K562 (cell line): ENCODE data around the gene PSAP. TPM values are rescaled to one million over a fixed set of nuclear protein-coding genes. Genes with fewer than 3 reads are reported as not detected.

Source experiments
- ATF1 ChIP-seq, 2 experiments: fragments of 450-650 bp in 1 of 2; IDR thresholded peaks; 2 replicates each; pipeline ENCODE4 v1.6.1; 2016; ENCODE audit warnings: missing compliant biosample characterization in 1 of 2, missing genetic modification characterization in 1 of 2
- BHLHE40 ChIP-seq: IDR thresholded peaks from 2 replicates; pipeline ENCODE4 v1.6.1; 2011; ENCODE audit warnings: low read length, improper control_type of control experiment
- CBX1 ChIP-seq: sonication (generic); IDR thresholded peaks from 2 replicates; pipeline ENCODE4 v1.6.1; 2016; ENCODE audit warnings: antibody characterized with exemption, low read depth, mild to moderate bottlenecking
- EHMT2 ChIP-seq: fragments of 450-650 bp; IDR thresholded peaks from 2 replicates; pipeline ENCODE4 v1.6.1; 2018; ENCODE audit warnings: antibody characterized with exemption
- ESRRA ChIP-seq: fragments of 450-650 bp; IDR thresholded peaks from 2 replicates; pipeline ENCODE4 v1.6.1; 2014; ENCODE audit warnings: low read depth, mild to moderate bottlenecking, moderate library complexity, borderline replicate concordance
- GATA2 ChIP-seq: sonication (generic); formaldehyde crosslinking; IDR thresholded peaks from 2 replicates; pipeline ENCODE4 v1.4.0; 2020; ENCODE audit warnings: mild to moderate bottlenecking, missing genetic modification reagents
- KDM1A ChIP-seq, 2 experiments: fragments of 450-650 bp; IDR thresholded peaks; 2 replicates each; pipeline ENCODE4 v1.6.1; 2016; ENCODE audit warnings: mild to moderate bottlenecking in 2 of 2
- MAFF ChIP-seq: IDR thresholded peaks from 2 replicates; pipeline ENCODE4 v1.6.1; 2012; ENCODE audit warnings: low read length, improper control_type of control experiment
- MED1 ChIP-seq: sonication (generic); formaldehyde crosslinking; IDR thresholded peaks from 2 replicates; pipeline ENCODE4 v1.8.1; 2023; ENCODE audit warnings: missing genetic modification reagents, borderline replicate concordance
- MXI1 ChIP-seq: IDR thresholded peaks from 2 replicates; pipeline ENCODE4 v1.6.1; 2011; ENCODE audit warnings: low read depth, mild to moderate bottlenecking, improper control_type of control experiment, low read length
- NCOR1 ChIP-seq: fragments of 450-650 bp; IDR thresholded peaks from 2 replicates; pipeline ENCODE4 v1.6.1; 2016; ENCODE audit warnings: mild to moderate bottlenecking, moderate library complexity
- NR2F6 ChIP-seq: fragments of 450-650 bp; formaldehyde crosslinking; IDR thresholded peaks from 2 replicates; pipeline ENCODE4 v1.4.0; 2020; ENCODE audit warnings: mild to moderate bottlenecking
- POLR2B ChIP-seq: fragments of 450-650 bp; IDR thresholded peaks from 2 replicates; pipeline ENCODE4 v1.6.1; 2018; ENCODE audit warnings: low read depth; ENCODE audit not compliant: partially characterized antibody
- SREBF2 ChIP-seq: sonication (generic); formaldehyde crosslinking; IDR thresholded peaks from 2 replicates; pipeline ENCODE4 v1.4.0; 2020; ENCODE audit warnings: mild to moderate bottlenecking, missing genetic modification reagents
- STAT5A ChIP-seq: IDR thresholded peaks from 2 replicates; pipeline ENCODE4 v1.6.1; 2012; ENCODE audit warnings: low read length, inconsistent platforms, borderline replicate concordance
- SUPT5H ChIP-seq: fragments of 450-650 bp; IDR thresholded peaks from 2 replicates; pipeline ENCODE4 v1.6.1; 2016
- TAF1 ChIP-seq: IDR thresholded peaks from 2 replicates; pipeline ENCODE4 v1.6.1; 2011; ENCODE audit warnings: mild to moderate bottlenecking, low read length, moderate library complexity; ENCODE audit not compliant: insufficient read depth, control insufficient read depth, severe bottlenecking; ENCODE audit errors: extremely low read depth
- TRIM28 ChIP-seq: fragments of 450-650 bp; IDR thresholded peaks from 2 replicates; pipeline ENCODE4 v1.6.1; 2017
- ZNF140 ChIP-seq: fragments of 250-450 bp; sonication (Bioruptor Pico); IDR thresholded peaks from 2 replicates; pipeline ENCODE4 v1.8.0; 2021; ENCODE audit warnings: moderate library complexity, mild to moderate bottlenecking, inconsistent platforms
- polyA plus RNA-seq, 8 experiments: library from polyadenylated mRNA; depleted of rRNA in 4 of 8; stranded (reverse) in 5 of 8; unstranded in 3 of 8; fragments of >200 nt; fragmentation: Nextera tagmentation in 2 of 8; fragmentation: Illumina TruSeq in 1 of 8; extraction: Ambion mirVana in 2 of 8; extraction: Trizol in 1 of 8; gene quantifications; 2 replicates each; pipeline versions ENCODE4 v1.2.1 to v1.2.3, GENCODE V29; 2011 to 2014; ENCODE audit warnings: inconsistent platforms in 1 of 8, missing spikeins in 1 of 8
- total RNA-seq, 7 experiments: library from RNA; depleted of rRNA in 6 of 7; stranded (reverse); fragments of >200 nt in 6 of 7; fragmentation: Illumina TruSeq in 2 of 7; extraction: Trizol in 2 of 7; gene quantifications; 2 replicates each; pipeline versions ENCODE4 v1.2.1 to v1.2.3, GENCODE V29; 2011 to 2021; ENCODE audit warnings: low replicate concordance in 1 of 7
- TF ChIP-seq, protein P1 (sequence below), 2 experiments: fragments of 450-650 bp; conservative IDR thresholded peaks; 2 replicates each; pipeline ENCODE4 v1.6.1; 2017; ENCODE audit warnings: mild to moderate bottlenecking in 2 of 2, moderate library complexity in 2 of 2
- TF ChIP-seq, protein P2 (sequence below), 2 experiments: IDR thresholded peaks; 2 replicates each; pipeline ENCODE4 v1.6.1; 2012; ENCODE audit warnings: improper control_type of control experiment in 2 of 2, low read depth in 2 of 2, low read length in 2 of 2, borderline replicate concordance in 1 of 2
- TF ChIP-seq, protein P3 (sequence below): sonication (generic); formaldehyde crosslinking; IDR thresholded peaks from 2 replicates; pipeline ENCODE4 v1.9.0; 2022; ENCODE audit warnings: mild to moderate bottlenecking, missing genetic modification reagents
- TF ChIP-seq, protein P4 (sequence below): sonication (generic); formaldehyde crosslinking; IDR thresholded peaks from 2 replicates; pipeline ENCODE4 v1.8.0; 2022; ENCODE audit warnings: mild to moderate bottlenecking, missing genetic modification reagents, borderline replicate concordance

Gene PSAP
- total and polyA plus RNA-seq, 9 of the 15 experiments (the other 6 are each of a cell fraction or from before 2014, with no cell fraction given), result 245 to 700 (median 429) TPM

DNA sequence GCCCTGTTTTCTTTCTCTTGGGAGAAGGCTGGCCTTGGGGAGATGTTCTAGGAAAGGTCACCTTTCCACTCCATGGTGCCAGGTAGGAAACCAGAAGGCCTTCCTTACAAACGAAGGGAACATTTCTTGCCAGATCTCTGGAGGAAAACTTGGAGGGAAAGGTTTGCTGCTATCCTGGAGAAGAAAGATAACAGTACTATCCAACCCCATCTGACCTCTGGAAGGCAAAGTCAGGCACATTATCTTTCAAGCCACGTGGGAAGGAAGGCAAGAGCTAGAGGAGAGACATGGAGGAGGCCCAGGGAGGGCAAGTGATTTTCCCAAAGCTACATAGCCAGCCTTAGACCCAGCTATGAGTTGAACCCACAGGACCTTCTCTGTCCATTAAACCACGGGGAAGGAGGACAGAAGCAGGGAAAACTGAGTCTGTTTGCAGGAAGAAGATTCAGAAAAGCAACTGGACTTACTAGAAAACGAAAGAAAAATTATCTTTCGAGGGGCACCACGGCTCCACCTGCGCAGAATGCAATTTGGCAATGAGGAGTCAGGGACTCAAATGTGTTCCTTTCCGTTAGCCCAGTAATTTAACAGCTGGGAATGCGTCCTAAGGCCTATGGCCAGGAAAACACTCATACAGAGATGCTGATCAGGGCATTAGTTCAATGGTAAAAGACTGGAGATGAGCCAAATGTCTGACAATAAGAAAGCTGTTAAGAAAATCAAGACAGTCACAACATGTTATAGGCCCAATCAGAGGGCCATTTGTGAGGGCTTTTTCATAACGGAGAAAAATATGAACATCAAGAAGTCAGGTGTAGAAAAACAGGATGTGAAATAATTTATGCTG is 32.0 kb upstream of the PSAP start (continued):
- TF ChIP-seq BHLHE40 (no peak), TAF1 (no peak), EHMT2 (no peak), MXI1 (no peak), ATF1 (CRISPR knock-in tag; IDR thresholded peaks at IDR 0.05) (no peak), ATF1 (tag; IDR thresholded peaks at IDR 0.05) (no peak; the same call in 1 of the 2 replicates), STAT5A (no peak; the same call in 1 of the 2 replicates), NCOR1 (peak; percentile 82), ZNF140 (no peak), ESRRA (peak; percentile 95), TRIM28 (no peak), SREBF2 (CRISPR knock-in tag) (no peak), CBX1 (no peak), SUPT5H (no peak), MAFF (no peak), GATA2 (CRISPR knock-in tag) (0 out of 2 replicates have a peak, but pooled peaks have one; percentile 55), MED1 (CRISPR knock-in tag) (no peak), POLR2B (no peak), KDM1A (IDR thresholded peaks at IDR 0.05) (peak; percentile 65 to 75), NR2F6 (CRISPR knock-in tag) (no peak)
- TF ChIP-seq, protein P1, sequence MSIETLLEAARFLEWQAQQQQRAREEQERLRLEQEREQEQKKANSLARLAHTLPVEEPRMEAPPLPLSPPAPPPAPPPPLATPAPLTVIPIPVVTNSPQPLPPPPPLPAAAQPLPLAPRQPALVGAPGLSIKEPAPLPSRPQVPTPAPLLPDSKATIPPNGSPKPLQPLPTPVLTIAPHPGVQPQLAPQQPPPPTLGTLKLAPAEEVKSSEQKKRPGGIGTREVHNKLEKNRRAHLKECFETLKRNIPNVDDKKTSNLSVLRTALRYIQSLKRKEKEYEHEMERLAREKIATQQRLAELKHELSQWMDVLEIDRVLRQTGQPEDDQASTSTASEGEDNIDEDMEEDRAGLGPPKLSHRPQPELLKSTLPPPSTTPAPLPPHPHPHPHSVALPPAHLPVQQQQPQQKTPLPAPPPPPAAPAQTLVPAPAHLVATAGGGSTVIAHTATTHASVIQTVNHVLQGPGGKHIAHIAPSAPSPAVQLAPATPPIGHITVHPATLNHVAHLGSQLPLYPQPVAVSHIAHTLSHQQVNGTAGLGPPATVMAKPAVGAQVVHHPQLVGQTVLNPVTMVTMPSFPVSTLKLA (conservative IDR thresholded peaks at IDR 0.05), result peak; percentile 60 to 88
- TF ChIP-seq, protein P2, sequence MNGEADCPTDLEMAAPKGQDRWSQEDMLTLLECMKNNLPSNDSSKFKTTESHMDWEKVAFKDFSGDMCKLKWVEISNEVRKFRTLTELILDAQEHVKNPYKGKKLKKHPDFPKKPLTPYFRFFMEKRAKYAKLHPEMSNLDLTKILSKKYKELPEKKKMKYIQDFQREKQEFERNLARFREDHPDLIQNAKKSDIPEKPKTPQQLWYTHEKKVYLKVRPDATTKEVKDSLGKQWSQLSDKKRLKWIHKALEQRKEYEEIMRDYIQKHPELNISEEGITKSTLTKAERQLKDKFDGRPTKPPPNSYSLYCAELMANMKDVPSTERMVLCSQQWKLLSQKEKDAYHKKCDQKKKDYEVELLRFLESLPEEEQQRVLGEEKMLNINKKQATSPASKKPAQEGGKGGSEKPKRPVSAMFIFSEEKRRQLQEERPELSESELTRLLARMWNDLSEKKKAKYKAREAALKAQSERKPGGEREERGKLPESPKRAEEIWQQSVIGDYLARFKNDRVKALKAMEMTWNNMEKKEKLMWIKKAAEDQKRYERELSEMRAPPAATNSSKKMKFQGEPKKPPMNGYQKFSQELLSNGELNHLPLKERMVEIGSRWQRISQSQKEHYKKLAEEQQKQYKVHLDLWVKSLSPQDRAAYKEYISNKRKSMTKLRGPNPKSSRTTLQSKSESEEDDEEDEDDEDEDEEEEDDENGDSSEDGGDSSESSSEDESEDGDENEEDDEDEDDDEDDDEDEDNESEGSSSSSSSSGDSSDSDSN (IDR thresholded peaks at IDR 0.05; ENCODE audit: borderline replicate concordance in 1 of 2, low read depth in 2 of 2, low read length in 2 of 2), result no peak
- TF ChIP-seq, protein P3, sequence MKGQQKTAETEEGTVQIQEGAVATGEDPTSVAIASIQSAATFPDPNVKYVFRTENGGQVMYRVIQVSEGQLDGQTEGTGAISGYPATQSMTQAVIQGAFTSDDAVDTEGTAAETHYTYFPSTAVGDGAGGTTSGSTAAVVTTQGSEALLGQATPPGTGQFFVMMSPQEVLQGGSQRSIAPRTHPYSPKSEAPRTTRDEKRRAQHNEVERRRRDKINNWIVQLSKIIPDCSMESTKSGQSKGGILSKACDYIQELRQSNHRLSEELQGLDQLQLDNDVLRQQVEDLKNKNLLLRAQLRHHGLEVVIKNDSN (CRISPR knock-in tag), result no peak; the same call in 1 of the 2 replicates
- TF ChIP-seq, protein P4, sequence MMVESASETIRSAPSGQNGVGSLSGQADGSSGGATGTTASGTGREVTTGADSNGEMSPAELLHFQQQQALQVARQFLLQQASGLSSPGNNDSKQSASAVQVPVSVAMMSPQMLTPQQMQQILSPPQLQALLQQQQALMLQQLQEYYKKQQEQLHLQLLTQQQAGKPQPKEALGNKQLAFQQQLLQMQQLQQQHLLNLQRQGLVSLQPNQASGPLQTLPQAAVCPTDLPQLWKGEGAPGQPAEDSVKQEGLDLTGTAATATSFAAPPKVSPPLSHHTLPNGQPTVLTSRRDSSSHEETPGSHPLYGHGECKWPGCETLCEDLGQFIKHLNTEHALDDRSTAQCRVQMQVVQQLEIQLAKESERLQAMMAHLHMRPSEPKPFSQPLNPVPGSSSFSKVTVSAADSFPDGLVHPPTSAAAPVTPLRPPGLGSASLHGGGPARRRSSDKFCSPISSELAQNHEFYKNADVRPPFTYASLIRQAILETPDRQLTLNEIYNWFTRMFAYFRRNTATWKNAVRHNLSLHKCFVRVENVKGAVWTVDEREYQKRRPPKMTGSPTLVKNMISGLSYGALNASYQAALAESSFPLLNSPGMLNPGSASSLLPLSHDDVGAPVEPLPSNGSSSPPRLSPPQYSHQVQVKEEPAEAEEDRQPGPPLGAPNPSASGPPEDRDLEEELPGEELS, result no peak
